Placental epithelial cell (primary cell): Measurements from ENCODE around the gene CSF1. TPM values are rescaled to one million over a fixed set of nuclear protein-coding genes. Genes with fewer than 3 reads are reported as not detected.

Source experiments
- total RNA-seq: library from RNA; depleted of rRNA; stranded (reverse); fragments of >200 nt; gene quantifications from 2 replicates; pipeline ENCODE4 v1.2.3, GENCODE V29; 2012

The CSF1 gene, protein sequence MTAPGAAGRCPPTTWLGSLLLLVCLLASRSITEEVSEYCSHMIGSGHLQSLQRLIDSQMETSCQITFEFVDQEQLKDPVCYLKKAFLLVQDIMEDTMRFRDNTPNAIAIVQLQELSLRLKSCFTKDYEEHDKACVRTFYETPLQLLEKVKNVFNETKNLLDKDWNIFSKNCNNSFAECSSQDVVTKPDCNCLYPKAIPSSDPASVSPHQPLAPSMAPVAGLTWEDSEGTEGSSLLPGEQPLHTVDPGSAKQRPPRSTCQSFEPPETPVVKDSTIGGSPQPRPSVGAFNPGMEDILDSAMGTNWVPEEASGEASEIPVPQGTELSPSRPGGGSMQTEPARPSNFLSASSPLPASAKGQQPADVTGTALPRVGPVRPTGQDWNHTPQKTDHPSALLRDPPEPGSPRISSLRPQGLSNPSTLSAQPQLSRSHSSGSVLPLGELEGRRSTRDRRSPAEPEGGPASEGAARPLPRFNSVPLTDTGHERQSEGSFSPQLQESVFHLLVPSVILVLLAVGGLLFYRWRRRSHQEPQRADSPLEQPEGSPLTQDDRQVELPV
- total RNA-seq: 4.3 and 5.5 TPM in 2 replicates

DNA sequence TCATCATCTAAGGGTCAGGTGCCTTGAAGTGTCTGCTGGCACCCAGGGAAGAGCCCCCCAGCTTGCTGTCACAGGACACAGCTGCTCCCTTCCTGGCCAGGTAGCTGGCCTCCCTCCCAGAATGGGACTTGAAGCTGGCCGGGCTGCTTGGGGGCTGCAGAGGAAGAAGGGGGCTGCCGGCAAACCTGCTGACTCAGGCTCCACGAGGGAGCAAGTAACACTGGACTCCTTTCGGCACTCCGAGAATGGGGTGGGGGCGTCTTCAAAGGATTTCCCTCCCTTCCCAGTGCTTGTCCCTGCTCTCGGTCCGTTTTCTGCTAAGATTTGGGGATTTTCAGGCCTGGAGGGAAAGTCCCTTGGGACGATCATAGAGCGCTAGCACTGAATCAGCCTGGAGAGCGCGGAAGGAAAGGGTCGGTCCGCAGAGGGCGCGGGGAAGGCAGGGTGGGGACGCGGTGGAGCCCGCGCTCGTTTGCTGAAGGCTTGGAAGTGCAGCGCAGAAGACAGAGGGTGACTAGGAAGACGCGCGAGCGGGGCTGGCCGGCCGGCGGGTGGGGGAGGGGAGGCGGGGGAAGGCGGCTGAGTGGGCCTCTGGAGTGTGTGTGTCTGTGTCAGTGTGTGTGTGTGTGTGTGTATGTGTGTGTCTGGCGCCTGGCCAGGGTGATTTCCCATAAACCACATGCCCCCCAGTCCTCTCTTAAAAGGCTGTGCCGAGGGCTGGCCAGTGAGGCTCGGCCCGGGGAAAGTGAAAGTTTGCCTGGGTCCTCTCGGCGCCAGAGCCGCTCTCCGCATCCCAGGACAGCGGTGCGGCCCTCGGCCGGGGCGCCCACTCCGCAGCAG is at the start of gene CSF1:
CSF1 (plus strand) TSS at position 727 of the 840 bp plus-strand sequence. CDS start 175 bp downstream, outside the sequence.

Other genes starting within 250 kb of the CSF1 start
- gene GSTM2, start 242.8 kb upstream of the CSF1 start, total RNA-seq: 9.9 and 29.8 TPM in 2 replicates
- not detected in 2 replicates for gene GSTM1, start 223.0 kb upstream of the CSF1 start, total RNA-seq
- under 0.01 TPM in 1 of 2 replicates, not detected in the other for gene GSTM5, start 198.6 kb upstream of the CSF1 start, total RNA-seq
- gene GSTM3, start 169.8 kb upstream of the CSF1 start, total RNA-seq: 17.9 and 37.3 TPM in 2 replicates
- not detected in 2 replicates for gene EPS8L3, start 146.9 kb upstream of the CSF1 start, total RNA-seq
- gene AHCYL1, start 73.9 kb downstream of the CSF1 start, total RNA-seq: 37.6 and 45.9 TPM in 2 replicates
- 48.9 and 51.4 TPM in 2 replicates for gene STRIP1, start 123.8 kb downstream of the CSF1 start, total RNA-seq
- not detected in 2 replicates for gene ALX3, start 159.8 kb downstream of the CSF1 start, total RNA-seq
- gene UBL4B, start 201.6 kb downstream of the CSF1 start, total RNA-seq: not detected in 2 replicates
- gene SLC6A17, start 239.6 kb downstream of the CSF1 start, total RNA-seq: under 0.01 TPM in 1 of 2 replicates, not detected in the other